NCI-H2171 treated with DMSO at 0.1 percent for 48 hours (cell line): ENCODE measurements around the gene RBM42.

Experiments used
- DNase-seq: peaks from one replicate; lab custom pipeline; 2025; lab: John Stamatoyannopoulos, UW

RBM42 gene

GRCh38 chr19:35621708-35622107, 7.1 kb upstream of the RBM42 start:
- no peak for DNase-seq

GRCh38 chr19:35622750-35623149, 6.1 kb upstream of the RBM42 start:
- DNase-seq = no peak

DNA sequence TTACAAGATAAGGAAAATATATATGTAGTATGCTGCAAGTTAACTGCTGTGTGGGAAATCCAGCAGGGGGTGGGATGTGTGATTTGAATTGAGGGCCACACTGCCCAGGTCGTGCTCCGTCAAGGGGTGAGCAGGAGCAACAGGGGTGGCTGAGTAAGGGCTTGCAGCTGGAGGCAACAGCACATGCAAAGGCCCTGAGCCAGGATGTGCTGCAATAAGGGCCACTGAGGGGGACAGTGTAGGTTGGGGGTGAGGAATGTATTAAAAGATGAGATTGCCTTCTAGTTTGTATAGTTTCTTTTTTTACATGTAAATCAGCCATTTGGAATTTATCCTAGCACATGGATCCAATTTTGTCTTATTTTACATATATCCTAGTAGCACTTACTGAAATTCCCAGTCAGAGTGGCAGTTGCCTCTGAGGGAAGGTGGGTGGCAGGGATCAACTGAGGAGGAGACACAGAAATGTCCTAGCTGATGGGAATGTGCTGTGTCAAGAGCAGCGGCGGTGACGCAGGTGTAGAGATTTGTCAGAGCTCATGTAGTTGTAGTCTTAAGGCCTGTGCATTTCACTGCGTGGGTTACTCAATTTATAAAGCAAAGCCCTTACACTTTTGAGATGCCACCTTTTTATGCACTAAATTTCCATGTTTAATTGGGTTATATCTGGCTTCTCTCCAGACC, 5.4 kb upstream of the RBM42 start:
- no peak for DNase-seq

DNA sequence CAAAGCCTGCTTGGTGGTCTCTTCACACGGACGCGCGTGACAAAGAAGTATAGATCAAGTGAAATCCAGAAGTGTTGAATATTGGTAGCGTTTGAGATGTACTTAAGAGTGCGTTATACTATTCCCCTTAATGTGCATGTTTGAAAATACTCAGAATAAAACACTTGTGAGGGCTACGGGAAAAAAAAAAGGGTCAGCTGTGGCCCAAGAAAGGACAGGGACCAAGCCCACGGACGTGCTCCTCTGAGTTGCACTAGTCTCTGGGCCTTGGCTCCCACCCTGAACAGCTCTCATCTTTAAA, 622 bp upstream of the RBM42 start:
- no peak for DNase-seq

- no peak for DNase-seq
Observed at GRCh38 chr19:35629332-35629633, 447 bp downstream of the RBM42 start.

DNA sequence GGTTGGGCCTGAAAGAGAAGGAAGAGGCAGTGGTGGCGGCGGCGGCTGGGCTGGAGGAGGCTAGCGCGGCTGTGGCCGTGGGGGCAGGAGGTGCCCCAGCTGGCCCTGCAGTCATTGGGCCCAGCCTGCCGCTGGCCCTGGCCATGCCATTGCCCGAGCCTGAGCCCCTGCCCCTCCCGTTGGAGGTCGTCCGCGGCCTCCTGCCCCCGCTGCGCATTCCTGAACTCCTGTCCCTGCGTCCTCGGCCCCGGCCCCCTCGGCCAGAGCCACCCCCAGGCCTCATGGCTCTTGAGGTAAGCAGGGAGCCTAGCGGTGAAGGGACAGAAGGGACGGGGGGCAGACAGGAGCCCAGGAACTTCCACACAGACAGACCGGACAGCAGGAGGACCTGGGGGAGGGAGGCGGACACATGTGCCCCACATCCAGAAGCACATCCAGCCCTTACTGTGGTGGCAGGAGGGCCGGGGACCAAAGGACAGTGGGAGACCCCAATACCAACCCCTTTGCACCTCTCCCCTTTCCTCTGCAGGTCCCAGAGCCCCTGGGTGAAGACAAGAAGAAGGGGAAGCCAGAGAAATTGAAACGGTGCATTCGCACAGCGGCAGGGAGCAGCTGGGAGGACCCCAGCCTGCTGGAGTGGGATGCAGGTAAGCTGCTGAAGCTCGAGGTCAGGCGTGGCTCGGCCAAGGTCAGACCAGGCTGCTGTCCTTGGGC, 5.0 kb downstream of the RBM42 start:
- DNase-seq = no peak

- DNase-seq = no peak
Observed at GRCh38 chr19:35636651-35637050, 7.8 kb downstream of the RBM42 start.

GRCh38 chr19:35637165-35637564, 8.3 kb downstream of the RBM42 start:
- no peak for DNase-seq

- no peak for DNase-seq
Observed at GRCh38 chr19:35639321-35639639, 10.4 kb downstream of the RBM42 start.

DNA sequence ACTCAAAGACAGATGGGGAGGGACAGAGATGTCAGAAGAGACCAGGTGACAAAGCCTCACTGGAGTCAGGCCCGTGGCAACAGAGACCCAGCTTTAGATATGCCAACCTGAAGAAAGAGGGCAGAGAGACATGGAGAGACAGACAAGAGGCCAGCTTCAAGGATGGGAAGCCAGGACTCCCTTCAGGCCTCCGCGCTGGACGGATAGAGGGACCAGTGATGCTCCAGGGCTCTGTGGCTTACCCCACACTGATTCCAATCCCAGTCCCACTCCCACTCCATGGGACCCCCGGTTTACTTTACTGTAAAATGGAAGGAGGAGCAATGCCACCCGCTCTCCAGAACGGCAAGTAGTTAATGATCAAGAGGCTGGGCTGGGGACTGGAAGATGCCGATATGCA, 11.0 kb downstream of the RBM42 start:
- DNase-seq = no peak

GRCh38 chr19:35641515-35642151, 12.8 kb downstream of the RBM42 start, which contains the start of gene ETV2:
TSS of gene ETV2 (plus strand) at chr19:35641745. CDS start at chr19:35642461, 716 bp downstream.
- no peak for DNase-seq

GRCh38 chr19:35642312-35642711, 13.5 kb downstream of the RBM42 start:
- no peak for DNase-seq

DNA sequence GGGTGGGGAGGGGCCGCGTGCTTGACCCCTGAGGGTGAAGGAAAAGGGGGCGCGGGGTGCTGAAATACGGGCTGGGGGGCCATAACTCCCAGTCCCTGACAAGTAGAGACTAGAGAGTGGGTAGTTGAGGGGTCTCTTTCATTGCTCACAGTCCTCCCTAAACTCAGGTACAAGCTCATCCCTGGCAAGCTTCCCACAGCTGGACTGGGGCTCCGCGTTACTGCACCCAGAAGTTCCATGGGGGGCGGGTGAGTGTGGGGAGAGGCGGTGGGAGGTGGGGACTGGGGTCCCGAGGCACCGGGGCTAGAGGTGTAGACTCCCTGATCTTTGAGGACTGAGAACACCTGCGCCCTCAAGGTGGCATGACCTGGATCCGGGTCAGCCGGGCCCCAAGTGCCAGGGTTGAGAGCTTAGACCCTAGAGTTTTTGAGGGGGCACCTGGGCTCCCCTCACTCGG, 14.0 kb downstream of the RBM42 start:
- no peak for DNase-seq

DNA sequence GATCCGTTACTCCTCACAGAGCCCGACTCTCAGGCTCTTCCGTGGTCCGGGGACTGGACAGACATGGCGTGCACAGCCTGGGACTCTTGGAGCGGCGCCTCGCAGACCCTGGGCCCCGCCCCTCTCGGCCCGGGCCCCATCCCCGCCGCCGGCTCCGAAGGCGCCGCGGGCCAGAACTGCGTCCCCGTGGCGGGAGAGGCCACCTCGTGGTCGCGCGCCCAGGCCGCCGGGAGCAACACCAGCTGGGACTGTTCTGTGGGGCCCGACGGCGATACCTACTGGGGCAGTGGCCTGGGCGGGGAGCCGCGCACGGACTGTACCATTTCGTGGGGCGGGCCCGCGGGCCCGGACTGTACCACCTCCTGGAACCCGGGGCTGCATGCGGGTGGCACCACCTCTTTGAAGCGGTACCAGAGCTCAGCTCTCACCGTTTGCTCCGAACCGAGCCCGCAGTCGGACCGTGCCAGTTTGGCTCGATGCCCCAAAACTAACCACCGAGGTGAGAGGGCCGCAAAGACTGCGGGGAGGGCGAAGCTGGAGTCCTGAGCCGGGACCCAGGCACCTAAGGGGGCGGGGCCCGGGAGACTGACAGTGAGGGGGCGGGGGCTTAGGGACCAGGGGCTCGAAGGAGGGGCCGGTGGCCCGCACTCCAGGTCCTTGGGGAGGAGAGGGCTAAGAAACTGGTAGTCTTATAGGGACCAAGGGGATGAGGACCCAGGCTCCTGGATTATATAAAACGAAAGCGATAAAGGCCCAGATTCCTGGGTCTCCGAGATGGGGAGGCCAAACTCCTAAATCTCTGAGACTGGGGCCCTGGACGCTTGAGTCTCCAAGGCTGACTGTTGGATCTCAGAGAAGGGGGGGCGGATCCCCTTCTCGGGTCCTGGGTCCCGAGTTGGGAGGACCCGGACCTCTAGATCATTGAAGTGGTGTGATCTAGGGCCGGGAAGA, 14.7 kb downstream of the RBM42 start:
- DNase-seq = peak; percentile 74

DNA sequence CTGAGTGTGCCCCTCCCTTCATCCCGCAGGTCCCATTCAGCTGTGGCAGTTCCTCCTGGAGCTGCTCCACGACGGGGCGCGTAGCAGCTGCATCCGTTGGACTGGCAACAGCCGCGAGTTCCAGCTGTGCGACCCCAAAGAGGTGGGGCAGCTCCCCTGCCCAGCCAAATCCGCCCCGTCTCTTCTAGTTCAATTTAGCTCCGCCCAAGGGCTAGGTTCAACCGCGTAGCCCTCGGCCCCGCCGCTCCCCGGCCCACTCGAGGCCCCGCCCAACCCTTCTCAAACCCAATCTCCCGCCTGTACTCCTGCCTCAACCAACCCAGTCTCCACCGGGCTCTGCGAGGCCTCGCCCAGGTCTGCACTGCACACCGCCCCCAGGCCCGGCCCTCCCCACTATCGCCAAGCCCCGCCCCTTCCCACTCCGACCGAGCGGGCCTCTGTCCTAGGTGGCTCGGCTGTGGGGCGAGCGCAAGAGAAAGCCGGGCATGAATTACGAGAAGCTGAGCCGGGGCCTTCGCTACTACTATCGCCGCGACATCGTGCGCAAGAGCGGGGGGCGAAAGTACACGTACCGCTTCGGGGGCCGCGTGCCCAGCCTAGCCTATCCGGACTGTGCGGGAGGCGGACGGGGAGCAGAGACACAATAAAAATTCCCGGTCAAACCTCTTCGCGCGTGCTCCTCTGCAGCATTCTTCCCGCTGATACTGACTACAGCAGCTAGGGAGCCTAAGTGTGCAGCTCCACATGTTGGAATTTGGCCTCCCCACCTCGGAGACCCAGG, 15.6 kb downstream of the RBM42 start:
- peak; percentile 96 for DNase-seq

DNA sequence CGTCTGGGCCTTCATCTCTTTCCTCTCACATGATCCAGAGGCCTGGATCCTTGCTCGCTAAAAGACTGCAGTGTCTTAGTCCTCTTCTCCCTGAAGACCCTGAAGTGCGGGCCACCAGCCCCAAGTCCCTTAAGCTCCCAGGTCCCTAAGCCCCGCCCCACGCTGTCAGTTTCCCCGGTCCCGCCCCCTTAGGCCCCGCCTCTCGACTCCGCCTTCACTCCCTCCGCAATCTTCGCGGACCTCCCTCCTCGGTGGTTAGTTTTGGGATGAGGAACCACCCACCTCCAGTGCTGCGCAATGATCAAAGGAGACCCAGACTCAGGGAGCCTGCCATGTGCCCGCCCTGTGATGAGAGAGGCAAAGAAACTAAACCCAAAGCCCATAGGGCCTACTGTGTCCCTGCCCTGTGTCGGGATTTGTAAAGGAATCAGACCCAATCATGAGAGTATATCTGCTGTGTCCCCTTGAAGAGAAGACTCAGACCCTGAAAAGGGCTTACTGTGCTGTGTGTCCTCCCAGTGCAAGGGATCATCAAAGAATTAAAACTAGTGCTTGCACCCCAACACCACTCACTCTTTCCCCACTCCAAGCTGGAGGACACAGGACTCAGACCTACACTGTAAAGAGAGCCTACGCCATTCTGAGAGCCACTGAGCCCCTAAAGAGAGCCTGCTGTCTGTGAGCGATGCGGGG, 16.3 kb downstream of the RBM42 start:
- peak; percentile 65 for DNase-seq

DNA sequence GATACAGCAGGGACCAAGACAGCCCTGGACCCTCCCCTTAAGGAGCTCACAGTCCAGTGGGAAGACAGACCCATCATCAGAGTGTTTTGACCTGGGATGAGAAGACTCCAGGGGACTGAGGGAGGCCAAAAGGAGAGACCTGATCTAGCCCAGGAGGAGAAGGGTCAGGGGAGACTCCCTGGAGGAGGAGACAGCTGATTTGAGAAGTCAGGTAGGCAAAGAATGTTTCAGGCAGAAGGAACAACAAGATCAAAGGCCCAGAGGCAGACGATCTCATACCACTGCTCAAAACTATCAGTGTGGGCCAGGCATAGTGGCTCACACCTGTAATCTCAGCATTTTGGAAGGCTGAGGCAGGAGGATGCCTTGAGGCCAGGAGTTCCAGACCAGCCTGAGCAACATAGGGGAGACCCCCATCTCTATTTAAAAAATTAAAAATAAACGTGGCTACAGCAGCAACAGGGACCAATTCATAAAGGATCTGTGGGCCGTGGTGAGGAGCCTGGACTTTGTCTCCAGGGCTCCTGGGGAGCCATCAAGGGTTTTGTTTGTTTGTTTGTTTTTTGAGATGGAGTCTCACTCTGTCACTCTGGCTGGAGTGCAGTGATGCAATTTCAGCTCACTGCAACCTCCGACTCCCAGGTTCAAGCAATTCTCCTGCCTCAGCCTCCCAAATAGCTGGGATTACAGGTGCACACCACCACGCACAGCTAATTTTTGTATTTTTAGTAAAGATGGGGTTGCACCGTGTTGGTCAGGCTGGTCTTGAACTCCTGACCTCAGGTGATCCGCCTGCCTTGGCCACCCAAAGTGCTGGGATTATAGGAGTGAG, 17.1 kb downstream of the RBM42 start:
- no peak for DNase-seq

GRCh38 chr19:35648017-35648961, 19.5 kb downstream of the RBM42 start, which contains the start of gene COX6B1:
TSS of gene COX6B1 (plus strand) at chr19:35648323. CDS start at chr19:35651244, 2,921 bp downstream.
- DNase-seq = peak; percentile 99

DNA sequence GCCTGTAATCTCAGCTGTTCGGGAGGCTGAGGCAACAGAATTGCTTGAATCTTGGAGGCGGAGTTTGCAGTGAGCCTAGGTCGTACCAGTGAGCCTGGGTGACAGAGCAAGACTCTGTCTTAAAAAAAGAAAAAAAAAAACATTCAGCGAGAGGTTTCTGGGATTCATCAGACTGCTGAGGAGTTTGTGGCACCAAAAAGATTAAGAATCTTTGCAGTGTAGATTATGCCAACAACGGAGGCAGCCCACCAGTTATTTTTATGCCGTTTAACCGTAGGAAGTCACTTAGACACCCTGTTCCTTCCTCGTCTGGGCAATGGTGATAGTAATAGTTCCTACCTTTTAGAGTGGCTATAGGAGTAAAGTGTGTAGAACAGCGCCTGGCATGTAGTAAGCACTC, 21.7 kb downstream of the RBM42 start:
- no peak for DNase-seq
